ENCODE results near the gene RRM1.

GRCh38 chr11:4071914-4072313 lies 22.7 kb upstream of the RRM1 start:
- TF ChIP-seq POLR2A (IDR thresholded peaks at IDR 0.05; ENCODE audit: extremely low read depth, insufficient read length) (no peak), CTCF (IDR thresholded peaks at IDR 0.05; ENCODE audit: low read depth, low read length) (no peak), MYC (IDR thresholded peaks at IDR 0.05; ENCODE audit: low read depth, low read length) (no peak)

Data from NB4 (cell line).